Trophoblast cell (in vitro differentiated cells and primary cell): ENCODE measurements around the gene ARHGAP23.

ENCODE experiments used
- DNase-seq, 2 donors: peaks; one replicate each; pipeline ENCODE4 v3.0.0-alpha.2; 2016
- H2AFZ ChIP-seq: 2 replicates; pipeline ENCODE4 v1.6.1; 2013; ENCODE audit warnings: low read length, moderate library complexity, mild to moderate bottlenecking; ENCODE audit not compliant: insufficient read depth, poor library complexity
- H2AK5ac ChIP-seq: 2 replicates; pipeline ENCODE4 v1.6.1; 2013; ENCODE audit warnings: mild to moderate bottlenecking, low read length
- H2BK120ac ChIP-seq: 2 replicates; pipeline ENCODE4 v1.6.1; 2013; ENCODE audit warnings: low read length, mild to moderate bottlenecking, moderate library complexity; ENCODE audit not compliant: insufficient read depth, poor library complexity
- H2BK12ac ChIP-seq: 2 replicates; pipeline ENCODE4 v1.6.1; 2013; ENCODE audit warnings: mild to moderate bottlenecking, low read length, moderate library complexity
- H2BK5ac ChIP-seq: 2 replicates; pipeline ENCODE4 v1.6.1; 2013; ENCODE audit warnings: low read length, low read depth, moderate library complexity, mild to moderate bottlenecking; ENCODE audit not compliant: poor library complexity
- H3K14ac ChIP-seq: 2 replicates; pipeline ENCODE4 v1.6.1; 2013; ENCODE audit warnings: mild to moderate bottlenecking, low read length
- H3K18ac ChIP-seq: 2 replicates; pipeline ENCODE4 v1.6.1; 2013; ENCODE audit warnings: mild to moderate bottlenecking, low read length
- H3K23ac ChIP-seq: 2 replicates; pipeline ENCODE4 v1.6.1; 2013; ENCODE audit warnings: low read length
- H3K27ac ChIP-seq: 2 replicates; pipeline ENCODE4 v1.5.1; 2013; ENCODE audit warnings: low read depth, mild to moderate bottlenecking, inconsistent platforms, low read length, moderate library complexity
- H3K27me3 ChIP-seq: 2 replicates; pipeline ENCODE4 v1.6.1; 2013; ENCODE audit warnings: inconsistent platforms, mild to moderate bottlenecking, low read length, moderate library complexity; ENCODE audit not compliant: insufficient read depth
- H3K36me3 ChIP-seq, 2 experiments: 1 replicate in 1 of 2; 2 replicates in 1 of 2; pipeline ENCODE4 v1.6.1; 2013; ENCODE audit warnings: low read length in 2 of 2, mild to moderate bottlenecking in 2 of 2, moderate library complexity in 1 of 2; ENCODE audit not compliant: insufficient read depth in 2 of 2, control insufficient read depth in 1 of 2
- H3K4ac ChIP-seq: 2 replicates; pipeline ENCODE4 v1.6.1; 2013; ENCODE audit warnings: low read depth, mild to moderate bottlenecking, low read length, moderate library complexity
- H3K4me1 ChIP-seq, 2 experiments: 1 replicate in 1 of 2; 2 replicates in 1 of 2; pipeline ENCODE4 v1.6.1; 2013; ENCODE audit warnings: low read length in 2 of 2, mild to moderate bottlenecking in 2 of 2, moderate library complexity in 1 of 2; ENCODE audit not compliant: insufficient read depth in 2 of 2, control insufficient read depth in 1 of 2
- H3K4me2 ChIP-seq: 2 replicates; pipeline ENCODE4 v1.6.1; 2013; ENCODE audit warnings: inconsistent platforms, mild to moderate bottlenecking, low read length, moderate library complexity
- H3K4me3 ChIP-seq: 2 replicates; pipeline ENCODE4 v1.5.1; 2013; ENCODE audit warnings: mild to moderate bottlenecking, low read depth, low read length, inconsistent platforms
- H3K79me1 ChIP-seq: one replicate; pipeline ENCODE4 v1.6.1; 2013; ENCODE audit warnings: low read length
- H3K79me2 ChIP-seq: 2 replicates; pipeline ENCODE4 v1.6.1; 2013; ENCODE audit warnings: low read length, mild to moderate bottlenecking; ENCODE audit not compliant: control insufficient read depth, insufficient read depth, poor library complexity
- H3K9ac ChIP-seq: 2 replicates; pipeline ENCODE4 v1.6.1; 2013; ENCODE audit warnings: mild to moderate bottlenecking, low read length
- H3K9me3 ChIP-seq: 2 replicates; pipeline ENCODE4 v1.6.1; 2013; ENCODE audit warnings: low read depth, mild to moderate bottlenecking, control low read depth, inconsistent platforms, low read length; ENCODE audit not compliant: insufficient read depth
- H4K12ac ChIP-seq: 2 replicates; pipeline ENCODE4 v1.6.1; 2013; ENCODE audit warnings: low read depth, mild to moderate bottlenecking, low read length, moderate library complexity
- H4K8ac ChIP-seq: 2 replicates; pipeline ENCODE4 v1.6.1; 2013; ENCODE audit warnings: low read depth, mild to moderate bottlenecking, low read length, moderate library complexity
- H4K91ac ChIP-seq: one replicate; pipeline ENCODE4 v1.6.1; 2013; ENCODE audit warnings: low read depth, mild to moderate bottlenecking, low read length, moderate library complexity
- WGBS: extraction: QIAGEN DNeasy Blood & Tissue Kit; methylation state at CpG from one replicate; pipeline ENCODE4 v1.1.7; 2013; ENCODE audit warnings: missing lambda C conversion rate; ENCODE audit not compliant: insufficient read length, insufficient coverage; ENCODE audit errors: extremely low coverage; 5-methylcytosine and 5-hydroxymethylcytosine counted together

ARHGAP23 gene

DNA sequence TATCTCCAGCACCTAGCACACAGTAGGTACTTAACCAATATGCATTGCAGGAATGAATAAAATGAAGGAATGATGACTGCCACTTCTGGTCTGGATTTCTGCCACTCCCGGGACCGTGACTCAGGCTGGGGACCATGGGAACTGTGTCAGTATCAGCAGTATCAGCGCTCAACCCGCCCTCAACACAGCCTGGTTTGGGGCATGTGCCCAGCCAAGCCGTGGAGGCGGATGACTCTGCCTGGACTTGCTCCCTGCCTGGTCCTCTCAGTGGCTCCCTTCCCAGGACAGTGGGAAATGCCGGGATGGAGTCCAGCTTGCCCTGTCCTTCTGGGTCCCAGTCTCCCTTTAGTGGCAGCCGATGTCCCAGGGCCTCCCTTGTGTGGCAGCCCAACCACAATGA lies 122.4 kb downstream of the ARHGAP23 start:
- Histone ChIP-seq H3K9me3 (no peaks in the 10 kb centered on the region), H3K4me2 (no peak overlapping the region), H3K4me1 (no peaks in the 10 kb centered on the region), H3K9ac (no peak overlapping the region), H2AK5ac (no peak overlapping the region), H4K12ac (no peak overlapping the region), H2BK12ac (no peak overlapping the region), H3K23ac (no peak overlapping the region), H3K79me2 (no peaks in the 10 kb centered on the region), H3K27me3 (no peaks in the 10 kb centered on the region), H4K91ac (no peak overlapping the region), H3K36me3 (no peaks in the 10 kb centered on the region), H2BK120ac (no peak overlapping the region), H2BK5ac (no peak overlapping the region), H3K4ac (no peak overlapping the region), H3K27ac (no peak overlapping the region), H3K4me3 (no peak overlapping the region), H4K8ac (no peak overlapping the region), H3K79me1 (no peaks in the 10 kb centered on the region), H3K18ac (no peak overlapping the region), H2AFZ (no peak overlapping the region), H3K14ac (no peak overlapping the region)
- peak; percentile 27 to 42 for DNase-seq
- no CpG with 5 or more reads among the region's 8 CpGs for WGBS

DNA sequence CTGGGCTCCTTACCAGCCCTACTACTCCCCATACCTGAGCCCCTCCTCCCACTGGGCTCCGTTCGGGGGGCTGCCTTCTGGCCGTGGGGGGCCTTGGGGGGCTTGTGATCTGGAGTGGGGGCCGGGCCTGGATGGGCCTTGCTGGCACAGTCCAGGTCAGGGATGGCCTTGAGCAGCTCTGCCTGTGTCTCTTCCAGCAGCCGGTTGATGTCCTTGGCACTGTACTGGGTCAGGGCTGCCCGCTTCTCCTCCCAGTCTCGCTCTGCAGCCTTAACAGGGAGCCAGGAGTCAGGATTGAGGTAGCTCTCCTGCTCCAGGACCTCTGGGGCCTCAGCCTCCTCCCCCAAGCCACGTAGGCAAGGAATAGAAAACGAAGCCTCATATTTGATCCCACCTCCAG lies 122.9 kb downstream of the ARHGAP23 start:
- Histone ChIP-seq H3K4me3 (no peak overlapping the region), H4K12ac (no peak overlapping the region), H2AK5ac (no peak overlapping the region), H3K23ac (no peak overlapping the region), H3K14ac (no peak overlapping the region), H3K4me1 (no peaks in the 10 kb centered on the region), H4K8ac (no peak overlapping the region), H3K79me2 (no peaks in the 10 kb centered on the region), H3K9me3 (no peaks in the 10 kb centered on the region), H2BK120ac (no peak overlapping the region), H3K27me3 (no peaks in the 10 kb centered on the region), H3K4me2 (no peak overlapping the region), H2BK12ac (no peak overlapping the region), H3K18ac (no peak overlapping the region), H3K36me3 (no peaks in the 10 kb centered on the region), H3K4ac (no peak overlapping the region), H3K9ac (no peak overlapping the region), H2BK5ac (no peak overlapping the region), H3K79me1 (no peaks in the 10 kb centered on the region), H4K91ac (no peak overlapping the region), H2AFZ (no peak overlapping the region), H3K27ac (no peak overlapping the region)
- no CpG with 5 or more reads among the region's 9 CpGs for WGBS
- DNase-seq, result no peak

DNA sequence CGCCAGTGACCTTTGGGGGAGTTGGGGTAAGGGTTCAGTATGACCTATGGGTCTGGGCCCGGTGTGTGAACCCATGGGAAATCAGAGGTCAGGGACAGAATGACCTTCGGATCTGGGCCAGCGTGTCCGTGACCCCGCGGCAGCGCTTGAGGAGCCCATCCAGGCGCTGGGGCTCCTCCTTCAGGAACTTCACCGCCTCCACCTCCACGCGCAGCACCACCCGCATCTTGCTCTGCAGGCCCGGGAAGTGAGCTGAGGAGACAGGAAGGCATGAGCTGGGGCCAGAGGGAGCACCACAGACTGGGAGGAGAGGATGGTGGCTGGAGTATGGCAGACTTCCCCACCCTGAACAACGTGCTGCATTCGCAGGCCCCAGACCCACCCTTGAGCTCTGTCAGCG lies 124.1 kb downstream of the ARHGAP23 start:
- H3K27me3 ChIP-seq, result no peaks in the 10 kb centered on the region
- no peak overlapping the region for H2AFZ ChIP-seq
- H3K27ac ChIP-seq, result no peak overlapping the region
- H3K4ac ChIP-seq, result no peak overlapping the region
- no peak overlapping the region for H3K9ac ChIP-seq
- no peak overlapping the region for H3K4me3 ChIP-seq
- H2BK12ac ChIP-seq, result no peak overlapping the region
- H4K8ac ChIP-seq, result no peak overlapping the region
- H3K4me1 ChIP-seq, result no peaks in the 10 kb centered on the region
- no CpG with 5 or more reads among the region's 17 CpGs for WGBS
- no peak overlapping the region for H3K14ac ChIP-seq
- no peaks in the 10 kb centered on the region for H3K79me1 ChIP-seq
- no peak overlapping the region for H4K91ac ChIP-seq
- no peak overlapping the region for H3K18ac ChIP-seq
- no peaks in the 10 kb centered on the region for H3K9me3 ChIP-seq
- H2AK5ac ChIP-seq, result no peak overlapping the region
- no peak overlapping the region for H3K23ac ChIP-seq
- H4K12ac ChIP-seq, result no peak overlapping the region
- no peaks in the 10 kb centered on the region for H3K36me3 ChIP-seq
- no peak overlapping the region for H2BK5ac ChIP-seq
- no peak overlapping the region for H3K4me2 ChIP-seq
- DNase-seq, result no peak
- H3K79me2 ChIP-seq, result no peaks in the 10 kb centered on the region
- H2BK120ac ChIP-seq, result no peak overlapping the region

DNA sequence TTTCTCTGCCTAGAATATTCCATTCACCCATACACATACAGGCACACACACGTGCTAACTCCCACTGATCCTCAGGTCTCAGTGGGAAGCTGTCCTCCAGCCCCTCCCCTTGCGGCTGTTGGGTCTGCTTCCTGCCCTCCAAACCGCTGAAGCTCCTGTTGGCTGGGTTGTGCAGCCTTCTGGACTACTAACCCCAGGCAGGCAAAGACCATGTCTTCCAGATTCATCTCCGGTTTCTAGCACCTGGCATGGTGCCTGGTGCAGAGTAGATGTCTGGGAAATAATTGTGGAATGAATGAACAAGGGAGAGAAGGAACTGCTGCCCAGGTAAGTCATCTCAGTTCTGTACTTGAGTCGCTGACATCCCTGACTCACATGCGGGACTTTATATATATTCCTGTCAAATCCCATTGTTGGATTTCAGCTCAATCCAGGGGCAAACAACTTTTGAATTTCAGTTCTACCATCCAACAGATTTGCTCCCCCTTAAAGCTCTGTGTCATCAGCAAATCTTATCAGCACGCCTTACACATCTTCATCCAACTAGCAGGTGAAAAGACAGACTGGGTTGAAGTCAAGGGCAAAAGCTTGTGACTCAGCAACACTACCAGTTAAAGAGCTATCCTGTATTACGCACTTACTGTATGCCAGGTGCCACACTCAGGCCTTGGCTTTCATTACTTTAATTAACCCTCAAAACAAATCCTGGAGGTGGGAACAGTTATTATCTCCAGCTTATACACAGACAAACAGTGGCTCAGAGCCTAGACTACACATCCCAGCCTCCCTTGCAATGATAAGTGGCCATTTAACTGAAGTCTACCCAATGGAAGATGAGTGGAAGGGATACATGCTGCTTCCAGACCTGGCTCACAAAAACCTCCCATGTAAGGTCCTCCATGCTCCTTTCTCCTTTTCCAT lies 126.4 kb downstream of the ARHGAP23 start:
- Histone ChIP-seq H2BK5ac (no peak overlapping the region), H3K4ac (no peak overlapping the region), H4K91ac (no peak overlapping the region), H3K36me3 (no peaks in the 10 kb centered on the region), H2AFZ (no peak overlapping the region), H2AK5ac (no peak overlapping the region), H3K27me3 (peaks cover 6% of the 10 kb centered on the region), H3K4me1 (peaks cover 0 to 4% of the 10 kb centered on the region in 2 experiments), H2BK120ac (no peak overlapping the region), H4K8ac (no peak overlapping the region), H3K9ac (no peak overlapping the region), H3K23ac (no peak overlapping the region), H2BK12ac (no peak overlapping the region), H3K79me2 (no peaks in the 10 kb centered on the region), H3K9me3 (no peaks in the 10 kb centered on the region), H3K18ac (no peak overlapping the region), H3K4me2 (no peak overlapping the region), H3K79me1 (no peaks in the 10 kb centered on the region), H4K12ac (no peak overlapping the region), H3K4me3 (no peak overlapping the region), H3K27ac (no peak overlapping the region), H3K14ac (no peak overlapping the region)
- WGBS, result no CpG with 5 or more reads among the region's 8 CpGs
- DNase-seq, result no peak
